Ascending aorta (tissue), 2 donors: ENCODE results near the gene RCAN2. TPM values are rescaled to one million over a fixed set of nuclear protein-coding genes. Genes with fewer than 3 reads are reported as not detected.

Source experiments
- DNase-seq, 2 donors: peaks; one replicate each; pipeline ENCODE4 v3.0.0-alpha.2; 2019; ENCODE audit warnings: low spot score in 2 of 2
- H3K27ac ChIP-seq, 2 donors: fragments of 200-600 bp; sonication (generic); one replicate each; pipeline ENCODE4 v1.5.1; 2016 to 2017; ENCODE audit warnings: mild to moderate bottlenecking in 1 of 2
- H3K27me3 ChIP-seq: fragments of 200-600 bp; sonication (generic); one replicate; pipeline ENCODE4 v1.5.1; 2017
- H3K36me3 ChIP-seq, 2 donors: fragments of 200-600 bp; sonication (generic); one replicate each; pipeline ENCODE4 v1.5.1; 2016
- H3K4me1 ChIP-seq, 2 donors: fragments of 200-600 bp; sonication (generic); one replicate each; pipeline ENCODE4 v1.5.1; 2016 to 2017; ENCODE audit warnings: mild to moderate bottlenecking in 1 of 2
- H3K4me3 ChIP-seq, 2 donors: fragments of 200-600 bp; sonication (generic); one replicate each; pipeline ENCODE4 v1.5.1; 2016 to 2017; ENCODE audit warnings: mild to moderate bottlenecking in 1 of 2
- H3K9me3 ChIP-seq, 2 donors: fragments of 200-600 bp; sonication (generic); one replicate each; pipeline ENCODE4 v1.5.1; 2016
- intact Hi-C: fragments of 100-400 bp; cut with DNase I; formaldehyde crosslinking; loops from one replicate; pipeline ENCODE4 v1.15.1; 2023
- total RNA-seq: library from RNA; depleted of rRNA; stranded (reverse); fragments of >200 nt; gene quantifications from one replicate; pipeline ENCODE4 v1.1.0, GENCODE V29; 2016
- TF ChIP-seq, protein P1 (sequence below), 3 experiments: fragments of 200-600 bp in 2 of 3; fragments of 450-650 bp in 1 of 3; sonication (generic) in 2 of 3; IDR thresholded peaks; one replicate each; pipeline ENCODE4 v1.5.1; 2016 to 2019; ENCODE audit warnings: antibody characterized with exemption in 3 of 3, mild to moderate bottlenecking in 1 of 3, moderate library complexity in 1 of 3

RCAN2 gene
- total RNA-seq, 1 donor from 2014 or later: 83.4 TPM

DNA sequence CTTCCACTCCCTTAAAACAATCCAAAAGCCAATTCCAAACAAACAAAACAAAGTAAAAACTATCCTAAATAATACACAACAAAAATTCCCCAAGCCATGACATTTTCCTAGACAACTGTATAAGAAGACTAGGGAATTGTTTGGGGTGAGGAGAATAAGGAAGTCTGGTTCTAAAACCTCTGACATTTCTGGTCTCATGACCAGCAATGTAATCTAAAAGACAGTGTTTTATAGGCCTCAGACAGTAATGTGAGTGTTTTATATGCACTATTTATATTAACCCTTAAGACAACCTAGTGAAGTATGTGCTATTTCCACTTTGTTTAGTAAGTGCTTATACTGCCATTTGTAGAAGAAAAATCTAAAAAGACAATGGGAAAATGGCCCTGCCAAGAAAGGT is 13.0 kb upstream of the RCAN2 start:
- Histone ChIP-seq H3K4me3 (no peak overlapping the region), H3K4me1 (peaks cover 9 to 49% of the 10 kb centered on the region in 2 donors), H3K9me3 (no peaks in the 10 kb centered on the region), H3K27me3 (no peaks in the 10 kb centered on the region), H3K36me3 (no peaks in the 10 kb centered on the region), H3K27ac (peak overlapping the region; percentile 86 to 91)
- intact Hi-C loops: no loop called here
- TF ChIP-seq, protein P1, sequence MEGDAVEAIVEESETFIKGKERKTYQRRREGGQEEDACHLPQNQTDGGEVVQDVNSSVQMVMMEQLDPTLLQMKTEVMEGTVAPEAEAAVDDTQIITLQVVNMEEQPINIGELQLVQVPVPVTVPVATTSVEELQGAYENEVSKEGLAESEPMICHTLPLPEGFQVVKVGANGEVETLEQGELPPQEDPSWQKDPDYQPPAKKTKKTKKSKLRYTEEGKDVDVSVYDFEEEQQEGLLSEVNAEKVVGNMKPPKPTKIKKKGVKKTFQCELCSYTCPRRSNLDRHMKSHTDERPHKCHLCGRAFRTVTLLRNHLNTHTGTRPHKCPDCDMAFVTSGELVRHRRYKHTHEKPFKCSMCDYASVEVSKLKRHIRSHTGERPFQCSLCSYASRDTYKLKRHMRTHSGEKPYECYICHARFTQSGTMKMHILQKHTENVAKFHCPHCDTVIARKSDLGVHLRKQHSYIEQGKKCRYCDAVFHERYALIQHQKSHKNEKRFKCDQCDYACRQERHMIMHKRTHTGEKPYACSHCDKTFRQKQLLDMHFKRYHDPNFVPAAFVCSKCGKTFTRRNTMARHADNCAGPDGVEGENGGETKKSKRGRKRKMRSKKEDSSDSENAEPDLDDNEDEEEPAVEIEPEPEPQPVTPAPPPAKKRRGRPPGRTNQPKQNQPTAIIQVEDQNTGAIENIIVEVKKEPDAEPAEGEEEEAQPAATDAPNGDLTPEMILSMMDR (IDR thresholded peaks at IDR 0.05): no peak
- no peak for DNase-seq

DNA sequence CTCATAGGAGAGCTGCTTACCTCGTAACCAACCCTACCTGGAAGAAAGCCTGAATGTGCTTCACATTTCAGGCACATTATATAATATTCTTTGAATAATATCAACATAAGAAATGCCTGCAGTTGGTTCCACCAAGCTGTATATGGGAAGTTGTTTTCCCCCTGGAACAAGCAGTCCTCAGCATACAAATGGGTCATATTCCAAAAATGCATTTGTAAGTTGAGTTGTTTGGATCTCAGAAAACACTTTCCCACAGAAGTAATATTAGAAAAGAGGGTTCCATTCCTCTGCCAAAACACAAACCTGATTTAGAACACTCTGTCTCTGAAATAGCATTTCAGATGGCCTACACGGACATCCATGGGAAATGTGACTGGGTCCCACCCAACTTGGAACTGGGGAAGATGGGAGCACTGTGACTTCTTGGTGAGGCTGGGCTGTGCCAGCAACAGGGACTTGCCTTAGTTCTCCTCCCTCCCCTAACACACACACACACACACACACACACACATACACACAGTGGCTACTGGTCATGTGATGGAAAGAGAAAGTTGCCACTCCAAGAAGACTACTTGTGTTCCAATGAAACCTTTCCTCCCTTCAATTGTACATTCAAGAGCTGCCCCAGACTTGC is 11.4 kb upstream of the RCAN2 start:
- H3K36me3 ChIP-seq: no peaks in the 10 kb centered on the region
- peaks cover 6 to 36% of the 10 kb centered on the region in 2 donors for H3K4me1 ChIP-seq
- no peaks in the 10 kb centered on the region for H3K27me3 ChIP-seq
- no peak overlapping the region for H3K4me3 ChIP-seq
- TF ChIP-seq, protein P1 (IDR thresholded peaks at IDR 0.05): no peak
- peak overlapping the region; percentile 86 to 91 for H3K27ac ChIP-seq
- intact Hi-C loops: no loop called here
- peak in 1 of 2 donors; percentile 88 for DNase-seq
- H3K9me3 ChIP-seq: no peaks in the 10 kb centered on the region

DNA sequence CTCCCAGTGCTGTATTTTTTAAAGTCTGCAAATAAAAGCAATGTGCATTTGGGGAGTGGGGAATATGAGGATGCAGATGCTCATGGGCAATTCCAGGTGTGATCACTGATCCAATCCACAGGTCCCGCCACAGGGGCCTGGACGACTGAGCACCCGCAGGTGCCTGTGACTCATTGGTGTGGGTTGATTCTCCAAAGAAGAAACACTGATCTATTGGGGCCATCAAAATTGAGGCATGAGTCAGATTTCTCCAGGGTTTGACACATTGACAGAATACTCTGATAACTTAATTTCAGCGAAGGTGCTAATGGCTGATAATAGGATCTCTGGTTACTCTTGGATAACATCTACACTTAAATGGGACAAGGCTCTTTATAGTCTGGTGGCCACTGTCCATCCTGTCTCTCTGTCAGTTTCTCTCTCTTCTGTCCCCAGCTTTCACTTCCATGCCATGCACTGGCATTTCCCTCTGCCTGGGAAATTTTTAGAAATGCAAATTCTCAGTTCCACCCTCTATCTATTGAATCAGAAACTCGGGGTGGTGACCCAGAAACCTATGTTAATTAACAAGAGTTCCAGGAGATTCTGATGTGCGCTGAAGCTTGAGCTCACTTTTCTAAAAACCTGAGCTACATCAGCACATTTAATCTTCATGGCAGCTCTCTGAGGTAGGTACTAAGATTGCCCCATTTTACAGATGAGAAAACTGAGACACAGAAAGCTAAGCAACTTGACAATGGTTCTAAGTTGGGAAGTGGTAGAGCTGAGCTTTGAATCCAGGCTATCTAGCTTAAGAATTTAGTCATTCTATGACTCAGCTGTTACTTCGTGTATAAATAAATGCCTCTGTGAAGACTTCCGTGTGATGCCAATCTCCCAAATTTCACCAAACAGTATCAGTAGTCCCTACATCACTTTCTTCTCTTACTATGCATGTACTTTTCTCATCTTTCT is 10.2 kb upstream of the RCAN2 start:
- H3K4me3 ChIP-seq: no peak overlapping the region
- peaks cover 6 to 34% of the 10 kb centered on the region in 2 donors for H3K4me1 ChIP-seq
- intact Hi-C loops: no loop called here
- H3K9me3 ChIP-seq: no peaks in the 10 kb centered on the region
- TF ChIP-seq, protein P1 (IDR thresholded peaks at IDR 0.05): no peak
- DNase-seq: no peak
- peak overlapping the region; percentile 86 to 91 for H3K27ac ChIP-seq
- no peaks in the 10 kb centered on the region for H3K27me3 ChIP-seq
- H3K36me3 ChIP-seq: no peaks in the 10 kb centered on the region

DNA sequence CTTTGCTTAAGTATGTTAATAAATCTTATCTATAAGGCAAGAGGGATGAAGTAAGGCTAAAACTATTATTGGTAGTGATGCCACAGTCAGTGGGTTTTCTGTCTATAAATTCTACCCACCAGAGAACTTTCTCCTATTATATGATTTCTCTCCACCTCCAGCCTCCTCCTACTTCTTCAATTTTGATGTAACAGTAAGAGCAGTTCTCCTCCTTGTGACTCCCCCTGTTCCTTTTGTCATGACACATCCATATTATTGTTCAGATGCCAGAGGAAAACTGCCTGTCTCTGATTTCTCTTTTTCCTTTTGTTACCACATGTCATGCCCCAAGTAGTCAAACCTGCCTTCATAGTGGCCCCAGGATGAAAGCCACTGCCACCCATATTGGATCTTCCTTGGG is 9.1 kb upstream of the RCAN2 start:
- Histone ChIP-seq H3K4me3 (no peak overlapping the region), H3K36me3 (no peaks in the 10 kb centered on the region), H3K27me3 (no peaks in the 10 kb centered on the region), H3K27ac (peak overlapping the region; percentile 86 to 91), H3K9me3 (no peaks in the 10 kb centered on the region), H3K4me1 (peaks cover 6 to 31% of the 10 kb centered on the region in 2 donors)
- TF ChIP-seq, protein P1 (IDR thresholded peaks at IDR 0.05): no peak
- intact Hi-C loops: no loop called here
- no peak for DNase-seq

DNA sequence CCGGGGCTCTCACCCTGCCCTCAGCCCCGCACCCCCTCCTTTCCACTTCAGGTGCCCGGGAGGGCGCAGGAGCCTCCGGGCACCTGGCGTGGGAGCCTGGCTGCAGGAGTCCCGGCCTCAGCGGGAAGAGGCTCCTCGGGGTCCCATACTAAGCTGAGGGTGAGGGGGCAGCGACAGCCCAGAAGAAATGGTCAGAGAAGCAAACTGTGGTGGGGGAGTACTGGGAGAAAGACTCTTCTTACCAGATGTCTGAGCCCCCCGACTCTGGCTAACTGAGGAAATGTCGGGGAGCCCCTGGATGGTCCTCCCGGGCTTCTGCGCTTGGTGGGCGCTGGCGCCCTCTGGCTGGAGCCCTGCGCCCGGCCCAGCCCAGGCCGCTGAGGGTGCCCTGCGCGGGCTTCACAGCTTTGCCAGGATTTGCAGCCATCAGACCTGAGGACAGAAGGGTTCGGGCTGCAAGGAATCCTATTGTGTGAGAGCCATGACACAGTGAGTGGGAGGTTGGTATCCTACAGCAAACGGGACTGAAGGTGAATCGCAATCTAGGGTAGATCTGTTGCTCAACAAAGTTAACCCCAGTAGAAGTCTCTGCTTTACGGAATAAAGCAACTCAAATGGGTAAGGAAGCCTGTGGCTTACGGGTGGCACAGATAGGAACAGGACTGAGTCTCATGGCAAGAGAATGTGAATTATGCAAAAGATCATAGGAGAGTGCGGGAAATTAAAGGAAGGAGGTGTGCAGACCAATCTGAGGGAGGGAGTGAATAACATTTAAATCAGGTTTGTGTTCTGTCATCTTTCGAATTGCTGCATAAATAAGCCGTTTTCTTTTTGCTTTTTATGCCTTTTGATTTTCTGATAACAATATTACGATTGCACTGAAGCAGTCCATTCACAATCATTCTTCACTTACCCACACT is 639 bp upstream of the RCAN2 start:
- Histone ChIP-seq H3K9me3 (no peaks in the 10 kb centered on the region), H3K27me3 (no peaks in the 10 kb centered on the region), H3K4me1 (no peaks in the 10 kb centered on the region), H3K36me3 (no peaks in the 10 kb centered on the region), H3K4me3 (peak overlapping the region; percentile 64 to 89), H3K27ac (peak overlapping the region; percentile 94 to 97)
- TF ChIP-seq, protein P1 (IDR thresholded peaks at IDR 0.05): peak; percentile 81 to 95 (median 83)
- DNase-seq: peak in 1 of 2 donors; percentile 83
- intact Hi-C loops: loop anchor here (1.0 to 5.0 kb wide), 7 partner anchors 29 to 400 kb away; no protein-coding TSS in a partner anchor
